ENCODE data around the gene STARD3NL. TPM values are rescaled to one million over a fixed set of nuclear protein-coding genes. Genes with fewer than 3 reads are reported as not detected.

STARD3NL gene
- total RNA-seq, 2 experiments from 2014 or later: 28.0 to 28.8 TPM

DNA sequence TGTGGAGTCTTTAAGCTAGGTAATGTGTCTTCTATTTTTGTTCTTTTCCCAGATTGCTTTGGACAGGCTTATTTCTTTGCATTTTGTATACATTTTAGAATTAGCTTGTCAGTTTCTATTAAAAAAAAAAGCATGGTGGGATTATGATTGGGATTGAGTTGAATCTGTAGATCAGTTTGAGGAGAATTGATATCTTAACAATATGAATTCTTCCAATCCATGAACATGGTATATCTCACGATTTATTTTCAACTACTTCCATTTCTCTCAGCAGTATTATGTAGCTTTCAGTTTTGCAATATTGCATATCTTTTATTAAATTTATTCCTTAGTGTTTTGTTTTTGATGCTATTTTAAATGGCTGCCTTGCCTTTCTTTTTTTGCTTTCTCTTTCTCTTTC, 13.7 kb downstream of the STARD3NL start:
- Mint-ChIP-seq H3K4me3 (no peak overlapping the region), H3K27me3 (no peaks in the 10 kb centered on the region), H3K4me1 (ENCODE audit: low read depth) (peaks cover 45% of the 10 kb centered on the region), H3K27ac (no peak overlapping the region), H3K36me3 (ENCODE audit: low read depth) (peaks cover 8% of the 10 kb centered on the region), H3K9me3 (no peaks in the 10 kb centered on the region)
- ATAC-seq: no peak
- CTCF ChIA-PET: interaction anchor here (1.7 to 2.8 kb wide), 2 partner anchors 9 to 24 kb away, joined by 3 to 14 read pairs; no protein-coding TSS in a partner anchor
- DNase-seq: no peak
- TF ChIP-seq, protein P1, sequence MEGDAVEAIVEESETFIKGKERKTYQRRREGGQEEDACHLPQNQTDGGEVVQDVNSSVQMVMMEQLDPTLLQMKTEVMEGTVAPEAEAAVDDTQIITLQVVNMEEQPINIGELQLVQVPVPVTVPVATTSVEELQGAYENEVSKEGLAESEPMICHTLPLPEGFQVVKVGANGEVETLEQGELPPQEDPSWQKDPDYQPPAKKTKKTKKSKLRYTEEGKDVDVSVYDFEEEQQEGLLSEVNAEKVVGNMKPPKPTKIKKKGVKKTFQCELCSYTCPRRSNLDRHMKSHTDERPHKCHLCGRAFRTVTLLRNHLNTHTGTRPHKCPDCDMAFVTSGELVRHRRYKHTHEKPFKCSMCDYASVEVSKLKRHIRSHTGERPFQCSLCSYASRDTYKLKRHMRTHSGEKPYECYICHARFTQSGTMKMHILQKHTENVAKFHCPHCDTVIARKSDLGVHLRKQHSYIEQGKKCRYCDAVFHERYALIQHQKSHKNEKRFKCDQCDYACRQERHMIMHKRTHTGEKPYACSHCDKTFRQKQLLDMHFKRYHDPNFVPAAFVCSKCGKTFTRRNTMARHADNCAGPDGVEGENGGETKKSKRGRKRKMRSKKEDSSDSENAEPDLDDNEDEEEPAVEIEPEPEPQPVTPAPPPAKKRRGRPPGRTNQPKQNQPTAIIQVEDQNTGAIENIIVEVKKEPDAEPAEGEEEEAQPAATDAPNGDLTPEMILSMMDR (IDR thresholded peaks at IDR 0.05): no peak
- POLR2A ChIA-PET: interaction anchor here (0.8 kb wide), 1 partner anchor 10 kb away, joined by 3 read pairs; no protein-coding TSS in a partner anchor
- intact Hi-C loops (cut with micrococcal nuclease): no loop called here

DNA sequence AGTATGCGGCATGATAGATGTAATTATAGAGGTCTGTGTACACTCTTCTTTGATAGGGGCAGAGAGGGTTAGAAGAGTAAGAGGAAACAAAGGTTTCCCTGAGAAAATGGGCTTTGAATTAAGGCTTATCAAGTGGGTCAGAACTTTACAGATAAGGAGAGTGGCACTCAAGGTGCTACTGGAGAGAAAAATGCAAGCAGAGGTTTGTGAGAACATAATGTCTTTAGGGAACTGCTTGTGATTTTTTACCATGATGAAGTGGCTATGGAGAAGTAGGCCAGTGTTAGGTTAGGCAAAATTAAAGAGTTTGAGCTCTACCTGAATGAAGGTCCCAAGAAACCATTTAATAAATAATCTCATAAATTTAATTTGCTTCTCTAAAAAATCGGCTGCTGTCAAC, 14.3 kb downstream of the STARD3NL start:
- CTCF ChIA-PET: interaction anchor here (1.0 to 2.8 kb wide), 4 partner anchors 8 to 178 kb away, joined by 3 to 14 read pairs (median 4); no protein-coding TSS in a partner anchor
- ATAC-seq (no peak), DNase-seq (no peak)
- H3K4me1 Mint-ChIP-seq (ENCODE audit: low read depth): peaks cover 47% of the 10 kb centered on the region
- POLR2A ChIA-PET: no interaction called here
- H3K36me3 Mint-ChIP-seq (ENCODE audit: low read depth): peaks cover 8% of the 10 kb centered on the region
- no peak overlapping the region for H3K4me3 Mint-ChIP-seq
- no peak overlapping the region for H3K27ac Mint-ChIP-seq
- TF ChIP-seq, protein P1 (IDR thresholded peaks at IDR 0.05): no peak
- intact Hi-C loops (cut with micrococcal nuclease): no loop called here
- H3K9me3 Mint-ChIP-seq: no peaks in the 10 kb centered on the region
- H3K27me3 Mint-ChIP-seq: no peaks in the 10 kb centered on the region

DNA sequence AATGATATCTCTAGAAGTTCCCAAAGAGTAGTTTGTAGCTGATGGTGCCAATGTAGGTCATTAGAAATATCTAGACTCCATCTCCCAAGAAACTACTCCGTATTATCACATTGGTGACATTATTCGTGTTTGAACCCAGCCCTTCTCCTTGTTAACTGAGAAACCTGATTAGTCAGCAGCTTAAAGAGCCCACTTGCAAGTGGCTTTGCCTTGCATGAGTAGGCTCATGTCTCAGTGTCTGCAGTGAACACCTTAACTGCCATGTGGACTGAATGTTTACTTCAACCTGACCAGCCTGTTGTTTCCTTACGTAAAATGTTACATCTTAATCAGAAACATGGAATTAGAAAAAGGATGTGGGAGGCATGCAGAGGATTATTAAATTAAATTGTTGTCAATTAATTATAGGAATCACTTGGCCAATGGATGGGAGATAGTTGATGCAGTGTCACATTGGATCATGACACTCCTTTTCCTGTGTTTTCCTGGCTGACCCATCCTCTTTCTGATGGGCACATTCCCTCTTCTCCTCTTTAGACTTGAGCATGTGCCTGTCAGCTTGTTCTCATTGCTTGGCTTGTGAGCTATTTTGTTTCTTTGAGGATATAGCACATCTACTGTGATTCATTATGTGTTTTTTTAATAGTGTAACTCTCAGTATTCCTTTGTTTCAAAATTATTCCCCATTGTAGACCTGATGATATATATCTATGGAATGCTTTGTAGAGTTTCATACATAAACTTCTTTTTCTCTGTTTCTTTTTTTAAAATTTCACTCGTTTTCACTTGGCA, 18.0 kb downstream of the STARD3NL start:
- H3K4me3 Mint-ChIP-seq: no peak overlapping the region
- H3K4me1 Mint-ChIP-seq (ENCODE audit: low read depth): peaks cover 42% of the 10 kb centered on the region
- intact Hi-C loops (cut with micrococcal nuclease): no loop called here
- H3K36me3 Mint-ChIP-seq (ENCODE audit: low read depth): peaks cover 4% of the 10 kb centered on the region
- DNase-seq: no peak
- ChIA-PET POLR2A (no interaction called here), CTCF (interaction anchor here (1.1 to 7.7 kb wide), 5 partner anchors 18 to 178 kb away, joined by 3 to 85 read pairs (median 7); partner anchors contain the start of gene STARD3NL)
- no peaks in the 10 kb centered on the region for H3K27me3 Mint-ChIP-seq
- no peaks in the 10 kb centered on the region for H3K9me3 Mint-ChIP-seq
- no peak overlapping the region for H3K27ac Mint-ChIP-seq
- ATAC-seq: no peak
- TF ChIP-seq, protein P1 (IDR thresholded peaks at IDR 0.05): no peak

DNA sequence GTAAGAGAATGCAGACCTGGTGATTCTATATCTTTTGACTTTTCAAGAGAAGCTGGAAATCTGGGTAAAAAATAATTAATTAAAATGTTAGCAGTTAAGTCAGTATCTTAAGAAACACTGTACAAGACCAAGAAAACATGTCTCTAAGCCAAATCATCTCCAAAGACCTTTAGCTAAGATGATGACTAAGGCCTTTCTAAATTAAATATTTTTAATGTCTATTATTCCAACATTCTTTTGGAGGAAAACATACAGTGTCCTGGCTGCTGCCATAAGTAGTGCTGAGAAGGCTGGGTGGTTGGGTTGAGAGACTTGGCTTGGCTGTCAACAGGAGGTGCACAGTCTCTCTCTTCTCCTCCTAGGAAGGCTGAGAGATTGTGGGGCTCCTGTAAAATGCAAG, 20.3 kb downstream of the STARD3NL start:
- Mint-ChIP-seq H3K36me3 (ENCODE audit: low read depth) (peaks cover 12% of the 10 kb centered on the region), H3K9me3 (peaks cover 2% of the 10 kb centered on the region), H3K27ac (no peak overlapping the region), H3K4me3 (no peak overlapping the region), H3K27me3 (no peaks in the 10 kb centered on the region), H3K4me1 (ENCODE audit: low read depth) (peaks cover 30% of the 10 kb centered on the region)
- TF ChIP-seq, protein P1 (IDR thresholded peaks at IDR 0.05): no peak
- POLR2A ChIA-PET: interaction anchor here (0.6 kb wide), 1 partner anchor 8 kb away, joined by 3 read pairs; no protein-coding TSS in a partner anchor
- ATAC-seq: no peak
- intact Hi-C loops (cut with micrococcal nuclease): no loop called here
- CTCF ChIA-PET: interaction anchor here (1.0 to 7.7 kb wide), 5 partner anchors 9 to 171 kb away, joined by 4 to 85 read pairs (median 5); no protein-coding TSS in a partner anchor
- DNase-seq: no peak

DNA sequence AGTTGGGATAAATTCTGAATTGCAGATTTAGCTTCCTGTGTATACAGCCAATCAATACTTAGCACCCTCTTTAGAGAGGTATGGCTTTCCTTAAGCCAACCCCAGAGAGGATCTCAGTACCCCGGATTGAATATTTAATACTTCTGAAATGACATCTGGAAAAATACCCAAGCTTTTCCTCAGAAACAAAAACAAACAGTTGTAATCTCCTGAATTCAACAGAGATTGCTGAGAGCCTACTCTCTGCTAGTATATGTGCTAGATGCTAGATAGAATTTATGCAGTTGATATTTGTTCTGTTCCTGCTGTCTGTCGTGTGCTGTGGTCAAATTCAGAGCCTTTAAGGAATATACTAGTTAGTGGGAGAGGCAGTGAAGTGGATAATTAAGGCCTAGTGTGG, 21.1 kb downstream of the STARD3NL start:
- Mint-ChIP-seq H3K27ac (no peak overlapping the region), H3K27me3 (no peaks in the 10 kb centered on the region), H3K4me3 (no peak overlapping the region), H3K9me3 (peaks cover 2% of the 10 kb centered on the region), H3K4me1 (ENCODE audit: low read depth) (peaks cover 28% of the 10 kb centered on the region), H3K36me3 (ENCODE audit: low read depth) (peaks cover 20% of the 10 kb centered on the region)
- CTCF ChIA-PET: interaction anchor here (0.9 to 7.7 kb wide), 3 partner anchors 17 to 175 kb away, joined by 3 to 85 read pairs (median 25); no protein-coding TSS in a partner anchor
- POLR2A ChIA-PET: no interaction called here
- ATAC-seq: no peak
- intact Hi-C loops (cut with micrococcal nuclease): no loop called here
- DNase-seq: no peak
- TF ChIP-seq, protein P1 (IDR thresholded peaks at IDR 0.05): no peak
